ENCODE data around the gene DNASE2.

The DNASE2 gene

GRCh38 chr19:12886969-12887747 lies 5.9 kb upstream of the DNASE2 start, which contains the start of gene KLF1:
TSS of gene KLF1 (minus strand) at chr19:12887201. CDS start at chr19:12887140, 61 bp downstream.
- no peak for DNase-seq (ENCODE audit: low read depth in 2 of 2)

- no peak for DNase-seq (ENCODE audit: low read depth in 2 of 2)
These were observed 5.4 kb upstream of the DNASE2 start for GRCh38 chr19:12886651-12886968.

GRCh38 chr19:12885749-12886650 lies 4.8 kb upstream of the DNASE2 start:
- DNase-seq (ENCODE audit: low read depth in 2 of 2), result peak in 1 of 2 donors; percentile 21

- peak; percentile 84 to 91 for DNase-seq (ENCODE audit: low read depth in 2 of 2)
These were observed 3.9 kb upstream of the DNASE2 start for GRCh38 chr19:12884926-12885748.

- no peak for DNase-seq (ENCODE audit: low read depth in 2 of 2)
These were observed 3.3 kb upstream of the DNASE2 start for GRCh38 chr19:12884627-12884925.

- no peak for DNase-seq (ENCODE audit: low read depth in 2 of 2)
These were observed 3.0 kb upstream of the DNASE2 start for GRCh38 chr19:12884202-12884601.

GRCh38 chr19:12882589-12882988 lies 1.3 kb upstream of the DNASE2 start:
- no peak for DNase-seq (ENCODE audit: low read depth in 2 of 2)

- no peak for DNase-seq (ENCODE audit: low read depth in 2 of 2)
These were observed 588 bp downstream of the DNASE2 start for GRCh38 chr19:12880551-12881171.

- no peak for DNase-seq (ENCODE audit: low read depth in 2 of 2)
These were observed 6.2 kb downstream of the DNASE2 start for GRCh38 chr19:12875086-12875485.

GRCh38 chr19:12873891-12874745 lies 7.1 kb downstream of the DNASE2 start:
- no peak for DNase-seq (ENCODE audit: low read depth in 2 of 2)

- DNase-seq (ENCODE audit: low read depth in 2 of 2), result peak; percentile 23 to 30
These were observed 8.0 kb downstream of the DNASE2 start for GRCh38 chr19:12872941-12873890.

- DNase-seq (ENCODE audit: low read depth in 2 of 2), result no peak
These were observed 9.0 kb downstream of the DNASE2 start for GRCh38 chr19:12872255-12872654.

GRCh38 chr19:12871681-12872080 lies 9.6 kb downstream of the DNASE2 start:
- no peak for DNase-seq (ENCODE audit: low read depth in 2 of 2)

- DNase-seq (ENCODE audit: low read depth in 2 of 2), result no peak
These were observed 12.6 kb downstream of the DNASE2 start for GRCh38 chr19:12868540-12869112.

- DNase-seq (ENCODE audit: low read depth in 2 of 2), result peak; percentile 45 to 61
These were observed 13.8 kb downstream of the DNASE2 start for GRCh38 chr19:12867120-12868099.

- no peak for DNase-seq (ENCODE audit: low read depth in 2 of 2)
These were observed 14.7 kb downstream of the DNASE2 start for GRCh38 chr19:12866416-12867119.

GRCh38 chr19:12865746-12866415 lies 15.4 kb downstream of the DNASE2 start:
- no peak for DNase-seq (ENCODE audit: low read depth in 2 of 2)
